K562 (cell line): ENCODE measurements around the gene PCK2. TPM values are rescaled to one million over a fixed set of nuclear protein-coding genes. Genes with fewer than 3 reads are reported as not detected.
A peak's percentile ranks its signal among the peaks of the same experiment; 100 is the strongest.

Experiments
- ATAC-seq: fragments of 200-7000 bp; cut with Tn5 transposase; 3 replicates; pipeline ENCODE4 v1.9.1; 2020; ENCODE audit warnings: moderate library complexity
- BruUV-seq: library from RNA; stranded (reverse); fragments of 400-500 nt; replicated peaks from 2 replicates; lab custom pipeline; 2021; lab: Mats Ljungman, UMichigan
- CTCF ChIA-PET: fragments of 300-600 bp; formaldehyde crosslinking; extraction: SDS; loops from one replicate; lab custom pipeline; 2021; ENCODE audit warnings: low intra/inter-chr PET ratio; lab: Yijun Ruan, JAX
- POLR2A ChIA-PET: fragments of 300-600, 350-650 bp; sonication (Branson Sonifier 250); formaldehyde crosslinking; extraction: SDS; loops from one replicate; lab custom pipeline; 2021; ENCODE audit warnings: antibody characterized with exemption, inconsistent platforms; lab: Yijun Ruan, JAX
- DNase-seq, 4 experiments: peaks; one replicate each; pipeline versions ENCODE4 v3.0.0 to v3.0.0-alpha.2; 2011 to 2018; ENCODE audit warnings: low spot score in 3 of 4, mixed read lengths in 3 of 4; ENCODE audit errors: extremely low read depth in 1 of 4
- FAIRE-seq: peaks from 2 replicates; lab custom pipeline; 2011; peaks lifted over from hg19 to GRCh38; lab: Jason Lieb, UNC
- H2AFZ ChIP-seq: 2 replicates; pipeline ENCODE4 v1.6.0; 2011; ENCODE audit warnings: low read depth, low read length, control low read depth, inconsistent platforms
- H3K27ac ChIP-seq: fragments of 200-600 bp; 3 replicates; pipeline ENCODE4 v1.8.0; 2011; ENCODE audit warnings: low read depth, mild to moderate bottlenecking, control low read depth, inconsistent platforms, low read length, moderate library complexity, mixed read lengths; ENCODE audit errors: extremely low read depth
- H3K27me3 ChIP-seq, 2 experiments: fragments of 300-600 bp in 1 of 2; 2 replicates in 1 of 2; 3 replicates in 1 of 2; pipeline versions ENCODE4 v1.6.0 to v1.8.0; 2011; ENCODE audit warnings: inconsistent platforms in 2 of 2, low read length in 2 of 2, mild to moderate bottlenecking in 1 of 2, mixed read lengths in 1 of 2, moderate library complexity in 1 of 2; ENCODE audit not compliant: control insufficient read depth in 2 of 2, insufficient read depth in 2 of 2
- H3K36me3 ChIP-seq: fragments of 300-600 bp; 3 replicates; pipeline ENCODE4 v1.8.0; 2011; ENCODE audit warnings: mild to moderate bottlenecking, low read length, inconsistent platforms; ENCODE audit not compliant: control insufficient read depth, insufficient read depth
- H3K4me1 ChIP-seq, 2 experiments: fragments of 200-600 bp in 1 of 2; replicated peaks in 1 of 2; 2 replicates in 1 of 2; 3 replicates in 1 of 2; pipeline versions ENCODE4 v1.5.1 to v1.8.0; 2011; ENCODE audit warnings: inconsistent platforms in 2 of 2, low read length in 2 of 2, mild to moderate bottlenecking in 1 of 2, mixed read lengths in 1 of 2, moderate library complexity in 1 of 2; ENCODE audit not compliant: control insufficient read depth in 2 of 2, insufficient read depth in 2 of 2
- H3K4me2 ChIP-seq: 2 replicates; pipeline ENCODE4 v1.6.1; 2011; ENCODE audit warnings: low read length, control low read depth, inconsistent platforms, mixed read lengths; ENCODE audit not compliant: insufficient read depth
- H3K4me3 ChIP-seq: fragments of 200-600 bp; sonication (generic), shearing (Covaris generic); 2 replicates; pipeline ENCODE4 v1.5.1; 2016; ENCODE audit warnings: control low read depth, inconsistent platforms
- H3K79me2 ChIP-seq: fragments of 200-600 bp; 3 replicates; pipeline ENCODE4 v1.8.0; 2011; ENCODE audit warnings: low read length, inconsistent platforms; ENCODE audit not compliant: control insufficient read depth, insufficient read depth
- H3K9ac ChIP-seq, 2 experiments: 2 replicates each; pipeline versions ENCODE4 v1.6.0 to v1.6.1; 2011; ENCODE audit warnings: low read depth in 2 of 2, low read length in 2 of 2, control low read depth in 1 of 2, inconsistent platforms in 1 of 2, mild to moderate bottlenecking in 1 of 2, mixed read lengths in 1 of 2; ENCODE audit not compliant: insufficient read depth in 1 of 2
- H3K9me1 ChIP-seq: one replicate; pipeline ENCODE4 v1.6.0; 2011; ENCODE audit warnings: inconsistent platforms, mild to moderate bottlenecking, low read length, moderate library complexity; ENCODE audit not compliant: control insufficient read depth, insufficient read depth
- H3K9me3 ChIP-seq: replicated peaks from 2 replicates; pipeline ENCODE4 v1.5.1; 2011; ENCODE audit warnings: low read depth, low read length, inconsistent platforms; ENCODE audit not compliant: control insufficient read depth, insufficient read depth
- H4K20me1 ChIP-seq: replicated peaks from 2 replicates; pipeline ENCODE4 v1.6.1; 2011; ENCODE audit warnings: low read length, inconsistent platforms, mixed read lengths; ENCODE audit not compliant: control insufficient read depth, insufficient read depth
- CEBPG ChIP-seq, 3 experiments: fragments of 200-800 bp in 1 of 3; sonication (Bioruptor generic) in 1 of 3; sonication (generic) in 1 of 3; formaldehyde crosslinking in 1 of 3; IDR thresholded peaks in 2 of 3; conservative IDR thresholded peaks in 1 of 3; 2 replicates each; pipeline versions ENCODE4 v1.6.1 to v1.8.0; 2016 to 2022; ENCODE audit warnings: missing compliant biosample characterization in 2 of 3, missing genetic modification characterization in 2 of 3, mild to moderate bottlenecking in 1 of 3, missing genetic modification reagents in 1 of 3
- HDAC6 ChIP-seq: IDR thresholded peaks from 2 replicates; pipeline ENCODE4 v1.6.1; 2012; ENCODE audit warnings: low read depth, mild to moderate bottlenecking, control low read depth, inconsistent platforms, low read length, moderate library complexity
- NUFIP1 ChIP-seq: fragments of 450-650 bp; IDR thresholded peaks from 2 replicates; pipeline ENCODE4 v1.6.1; 2018; ENCODE audit not compliant: partially characterized antibody
- ZFP1 ChIP-seq: fragments of 450-650 bp; formaldehyde crosslinking; IDR thresholded peaks from 2 replicates; pipeline ENCODE4 v1.4.0; 2020; ENCODE audit warnings: mild to moderate bottlenecking, mixed read lengths
- ZNF133 ChIP-seq: fragments of 250-450 bp; sonication (Bioruptor Pico); IDR thresholded peaks from 2 replicates; pipeline ENCODE4 v1.4.0; 2020; ENCODE audit warnings: mild to moderate bottlenecking
- whole genome bisulfite sequencing: fragments of 100-300 bp; shearing (Covaris generic); methylation state at CpG from one replicate; pipeline ENCODE4 v1.1.6; 2016; ENCODE audit warnings: low coverage, mixed read lengths; ENCODE audit not compliant: insufficient coverage; ENCODE audit errors: missing lambda C conversion rate; 5-methylcytosine and 5-hydroxymethylcytosine counted together
- in situ Hi-C: fragments of 300-500 bp; cut with MboI; formaldehyde crosslinking; loops from 4 replicates; pipeline ENCODE4 v1.15.0; 2018; ENCODE audit warnings: inconsistent platforms, mixed read lengths
- intact Hi-C: fragments of 100-400 bp; cut with micrococcal nuclease; formaldehyde crosslinking; loops from 2 replicates; pipeline ENCODE4 v1.14.2; 2022
- polyA plus RNA-seq, 8 experiments: library from polyadenylated mRNA; depleted of rRNA in 4 of 8; stranded (reverse) in 5 of 8; unstranded in 3 of 8; fragments of >200 nt; fragmentation: Nextera tagmentation in 2 of 8; fragmentation: Illumina TruSeq in 1 of 8; extraction: Ambion mirVana in 2 of 8; extraction: Trizol in 1 of 8; gene quantifications; 2 replicates each; pipeline versions ENCODE4 v1.2.1 to v1.2.3, GENCODE V29; 2011 to 2014; ENCODE audit warnings: inconsistent platforms in 1 of 8, missing spikeins in 1 of 8
- total RNA-seq, 7 experiments: library from RNA; depleted of rRNA in 6 of 7; stranded (reverse); fragments of >200 nt in 6 of 7; fragmentation: Illumina TruSeq in 2 of 7; extraction: Trizol in 2 of 7; gene quantifications; 2 replicates each; pipeline versions ENCODE4 v1.2.1 to v1.2.3, GENCODE V29; 2011 to 2021; ENCODE audit warnings: low replicate concordance in 1 of 7
- TF ChIP-seq, protein P1 (sequence below): fragments of 200-600 bp; sonication (generic); IDR thresholded peaks from one replicate; pipeline ENCODE4 v1.6.1; 2012; ENCODE audit warnings: mild to moderate bottlenecking, low read depth, low read length, inconsistent platforms
- TF ChIP-seq, protein P2 (sequence below): sonication (generic); formaldehyde crosslinking; IDR thresholded peaks from 2 replicates; pipeline ENCODE4 v1.8.1; 2022; ENCODE audit warnings: missing genetic modification reagents

The PCK2 gene
- total and polyA plus RNA-seq, 9 of the 15 experiments (the other 6 are each of a cell fraction or from before 2014, with no cell fraction given) = 3.3 to 60.9 (median 30.4) TPM

DNA sequence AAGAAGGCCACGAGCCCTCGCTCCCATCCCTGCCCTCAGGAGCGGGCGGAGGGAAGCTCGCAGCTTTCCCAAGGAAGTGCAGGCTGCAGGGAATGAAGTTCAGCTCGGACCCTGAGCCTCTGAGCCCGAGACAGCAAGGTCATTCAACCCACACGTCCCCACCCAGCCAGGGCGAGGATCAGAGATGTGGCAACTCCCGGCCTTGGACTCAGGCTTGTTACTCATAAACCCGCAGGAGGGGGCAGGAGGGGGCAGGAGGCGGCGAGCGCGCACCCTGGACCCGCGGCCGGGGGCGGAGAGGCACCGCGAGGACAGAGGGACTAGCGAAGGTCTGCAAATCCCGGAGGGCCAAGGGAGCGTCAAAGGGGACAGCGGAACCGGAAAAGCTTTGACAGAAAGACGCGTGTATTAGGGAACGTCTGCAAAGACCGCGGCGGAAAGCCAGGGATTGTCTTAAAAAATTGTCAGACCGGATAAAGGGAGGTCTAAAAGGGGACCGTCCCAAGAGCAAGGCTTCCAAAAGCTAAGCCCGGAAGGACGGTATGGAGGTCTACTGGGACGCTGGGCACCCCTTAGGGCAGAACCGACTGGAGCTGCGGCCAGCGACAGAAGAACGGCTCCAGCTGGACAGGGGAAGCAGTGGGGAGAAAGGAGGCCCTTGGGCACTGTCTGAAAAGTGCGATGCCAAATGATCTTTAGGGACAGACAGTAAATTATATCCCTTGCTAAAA is 19.9 kb downstream of the PCK2 start:
- H3K4me1 ChIP-seq = peaks cover 10% of the 10 kb centered on the region in 2 experiments; a peak in 4 of 5 replicates
- ChIA-PET CTCF (interaction anchor here (0.6 kb wide), 1 partner anchor 313 kb away, joined by 3 read pairs; no protein-coding TSS in a partner anchor), POLR2A (interaction anchor here (0.7 to 5.0 kb wide), 18 partner anchors 8 to 193 kb away, joined by 3 to 38 read pairs (median 5); partner anchors contain the start of genes CHMP4A, EMC9, PCK2 and PSME1)
- peak; percentile 82 for ATAC-seq
- no peaks in the 10 kb centered on the region for H4K20me1 ChIP-seq
- H3K27ac ChIP-seq = peak overlapping the region; percentile 95
- H3K4me3 ChIP-seq = peak overlapping the region; percentile 51
- WGBS = under 1% methylated on average over 41 of the region's 42 CpGs
- no peaks in the 10 kb centered on the region for H3K9me3 ChIP-seq
- peaks cover 18% of the 10 kb centered on the region for H3K79me2 ChIP-seq
- H2AFZ ChIP-seq = peak overlapping the region; percentile 87
- BruUV-seq = no TSS peak
- no peaks in the 10 kb centered on the region for H3K27me3 ChIP-seq
- H3K4me2 ChIP-seq = peak overlapping the region; percentile 94
- intact Hi-C loops (loop anchor here (2.0 kb wide), 2 partner anchors 19 to 33 kb away; partner anchors contain the start of genes PCK2, PSME2 and RNF31), in situ Hi-C loops (no loop called here)
- DNase-seq = peak; percentile 68 to 91 (median 71)
- peaks cover 28% of the 10 kb centered on the region; the same call in 2 of the 3 replicates for H3K36me3 ChIP-seq
- FAIRE-seq = no peak
- H3K9me1 ChIP-seq = no peaks in the 10 kb centered on the region
- H3K9ac ChIP-seq = peak overlapping the region; percentile 89 to 97
- TF ChIP-seq CEBPG (CRISPR knock-in tag; IDR thresholded peaks at IDR 0.05) (peak; percentile 79), CEBPG (tag; conservative IDR thresholded peaks at IDR 0.05 in 1 of 2, IDR thresholded peaks at IDR 0.05 in 1 of 2) (peak; percentile 62 to 63; a peak in 2 of 4 replicates), ZFP1 (CRISPR knock-in tag) (peak; percentile 86), ZNF133 (CRISPR knock-in tag) (no peak), HDAC6 (no peak), NUFIP1 (no peak)
- TF ChIP-seq, protein P1, sequence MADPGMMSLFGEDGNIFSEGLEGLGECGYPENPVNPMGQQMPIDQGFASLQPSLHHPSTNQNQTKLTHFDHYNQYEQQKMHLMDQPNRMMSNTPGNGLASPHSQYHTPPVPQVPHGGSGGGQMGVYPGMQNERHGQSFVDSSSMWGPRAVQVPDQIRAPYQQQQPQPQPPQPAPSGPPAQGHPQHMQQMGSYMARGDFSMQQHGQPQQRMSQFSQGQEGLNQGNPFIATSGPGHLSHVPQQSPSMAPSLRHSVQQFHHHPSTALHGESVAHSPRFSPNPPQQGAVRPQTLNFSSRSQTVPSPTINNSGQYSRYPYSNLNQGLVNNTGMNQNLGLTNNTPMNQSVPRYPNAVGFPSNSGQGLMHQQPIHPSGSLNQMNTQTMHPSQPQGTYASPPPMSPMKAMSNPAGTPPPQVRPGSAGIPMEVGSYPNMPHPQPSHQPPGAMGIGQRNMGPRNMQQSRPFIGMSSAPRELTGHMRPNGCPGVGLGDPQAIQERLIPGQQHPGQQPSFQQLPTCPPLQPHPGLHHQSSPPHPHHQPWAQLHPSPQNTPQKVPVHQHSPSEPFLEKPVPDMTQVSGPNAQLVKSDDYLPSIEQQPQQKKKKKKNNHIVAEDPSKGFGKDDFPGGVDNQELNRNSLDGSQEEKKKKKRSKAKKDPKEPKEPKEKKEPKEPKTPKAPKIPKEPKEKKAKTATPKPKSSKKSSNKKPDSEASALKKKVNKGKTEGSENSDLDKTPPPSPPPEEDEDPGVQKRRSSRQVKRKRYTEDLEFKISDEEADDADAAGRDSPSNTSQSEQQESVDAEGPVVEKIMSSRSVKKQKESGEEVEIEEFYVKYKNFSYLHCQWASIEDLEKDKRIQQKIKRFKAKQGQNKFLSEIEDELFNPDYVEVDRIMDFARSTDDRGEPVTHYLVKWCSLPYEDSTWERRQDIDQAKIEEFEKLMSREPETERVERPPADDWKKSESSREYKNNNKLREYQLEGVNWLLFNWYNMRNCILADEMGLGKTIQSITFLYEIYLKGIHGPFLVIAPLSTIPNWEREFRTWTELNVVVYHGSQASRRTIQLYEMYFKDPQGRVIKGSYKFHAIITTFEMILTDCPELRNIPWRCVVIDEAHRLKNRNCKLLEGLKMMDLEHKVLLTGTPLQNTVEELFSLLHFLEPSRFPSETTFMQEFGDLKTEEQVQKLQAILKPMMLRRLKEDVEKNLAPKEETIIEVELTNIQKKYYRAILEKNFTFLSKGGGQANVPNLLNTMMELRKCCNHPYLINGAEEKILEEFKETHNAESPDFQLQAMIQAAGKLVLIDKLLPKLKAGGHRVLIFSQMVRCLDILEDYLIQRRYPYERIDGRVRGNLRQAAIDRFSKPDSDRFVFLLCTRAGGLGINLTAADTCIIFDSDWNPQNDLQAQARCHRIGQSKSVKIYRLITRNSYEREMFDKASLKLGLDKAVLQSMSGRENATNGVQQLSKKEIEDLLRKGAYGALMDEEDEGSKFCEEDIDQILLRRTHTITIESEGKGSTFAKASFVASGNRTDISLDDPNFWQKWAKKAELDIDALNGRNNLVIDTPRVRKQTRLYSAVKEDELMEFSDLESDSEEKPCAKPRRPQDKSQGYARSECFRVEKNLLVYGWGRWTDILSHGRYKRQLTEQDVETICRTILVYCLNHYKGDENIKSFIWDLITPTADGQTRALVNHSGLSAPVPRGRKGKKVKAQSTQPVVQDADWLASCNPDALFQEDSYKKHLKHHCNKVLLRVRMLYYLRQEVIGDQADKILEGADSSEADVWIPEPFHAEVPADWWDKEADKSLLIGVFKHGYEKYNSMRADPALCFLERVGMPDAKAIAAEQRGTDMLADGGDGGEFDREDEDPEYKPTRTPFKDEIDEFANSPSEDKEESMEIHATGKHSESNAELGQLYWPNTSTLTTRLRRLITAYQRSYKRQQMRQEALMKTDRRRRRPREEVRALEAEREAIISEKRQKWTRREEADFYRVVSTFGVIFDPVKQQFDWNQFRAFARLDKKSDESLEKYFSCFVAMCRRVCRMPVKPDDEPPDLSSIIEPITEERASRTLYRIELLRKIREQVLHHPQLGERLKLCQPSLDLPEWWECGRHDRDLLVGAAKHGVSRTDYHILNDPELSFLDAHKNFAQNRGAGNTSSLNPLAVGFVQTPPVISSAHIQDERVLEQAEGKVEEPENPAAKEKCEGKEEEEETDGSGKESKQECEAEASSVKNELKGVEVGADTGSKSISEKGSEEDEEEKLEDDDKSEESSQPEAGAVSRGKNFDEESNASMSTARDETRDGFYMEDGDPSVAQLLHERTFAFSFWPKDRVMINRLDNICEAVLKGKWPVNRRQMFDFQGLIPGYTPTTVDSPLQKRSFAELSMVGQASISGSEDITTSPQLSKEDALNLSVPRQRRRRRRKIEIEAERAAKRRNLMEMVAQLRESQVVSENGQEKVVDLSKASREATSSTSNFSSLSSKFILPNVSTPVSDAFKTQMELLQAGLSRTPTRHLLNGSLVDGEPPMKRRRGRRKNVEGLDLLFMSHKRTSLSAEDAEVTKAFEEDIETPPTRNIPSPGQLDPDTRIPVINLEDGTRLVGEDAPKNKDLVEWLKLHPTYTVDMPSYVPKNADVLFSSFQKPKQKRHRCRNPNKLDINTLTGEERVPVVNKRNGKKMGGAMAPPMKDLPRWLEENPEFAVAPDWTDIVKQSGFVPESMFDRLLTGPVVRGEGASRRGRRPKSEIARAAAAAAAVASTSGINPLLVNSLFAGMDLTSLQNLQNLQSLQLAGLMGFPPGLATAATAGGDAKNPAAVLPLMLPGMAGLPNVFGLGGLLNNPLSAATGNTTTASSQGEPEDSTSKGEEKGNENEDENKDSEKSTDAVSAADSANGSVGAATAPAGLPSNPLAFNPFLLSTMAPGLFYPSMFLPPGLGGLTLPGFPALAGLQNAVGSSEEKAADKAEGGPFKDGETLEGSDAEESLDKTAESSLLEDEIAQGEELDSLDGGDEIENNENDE = no peak
- TF ChIP-seq, protein P2, sequence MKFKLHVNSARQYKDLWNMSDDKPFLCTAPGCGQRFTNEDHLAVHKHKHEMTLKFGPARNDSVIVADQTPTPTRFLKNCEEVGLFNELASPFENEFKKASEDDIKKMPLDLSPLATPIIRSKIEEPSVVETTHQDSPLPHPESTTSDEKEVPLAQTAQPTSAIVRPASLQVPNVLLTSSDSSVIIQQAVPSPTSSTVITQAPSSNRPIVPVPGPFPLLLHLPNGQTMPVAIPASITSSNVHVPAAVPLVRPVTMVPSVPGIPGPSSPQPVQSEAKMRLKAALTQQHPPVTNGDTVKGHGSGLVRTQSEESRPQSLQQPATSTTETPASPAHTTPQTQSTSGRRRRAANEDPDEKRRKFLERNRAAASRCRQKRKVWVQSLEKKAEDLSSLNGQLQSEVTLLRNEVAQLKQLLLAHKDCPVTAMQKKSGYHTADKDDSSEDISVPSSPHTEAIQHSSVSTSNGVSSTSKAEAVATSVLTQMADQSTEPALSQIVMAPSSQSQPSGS (CRISPR knock-in tag) = no peak
